ENCODE data around the gene ASIC4. TPM values are rescaled to one million over a fixed set of nuclear protein-coding genes. Genes with fewer than 3 reads are reported as not detected.

The ASIC4 gene
- total and polyA plus RNA-seq, 2 of the 8 experiments (the other 6 are each of a cell fraction or from before 2014, with no cell fraction given), result 0.12 to 0.22 TPM

GRCh38 chr2:219567791-219568361, 53.6 kb downstream of the ASIC4 start:
- 0 out of 2 replicates have a peak, but pooled peaks cover 2% of the 10 kb centered on the region for H3K79me1 ChIP-seq (ENCODE audit: low read depth, low read length)
- no peak overlapping the region for H2AFZ ChIP-seq (ENCODE audit: low read length)
- H3K4me2 ChIP-seq (ENCODE audit: insufficient read depth in 1 of 2, low read depth in 2 of 2, low read length in 2 of 2), result no peak overlapping the region
- peaks cover 8% of the 10 kb centered on the region; the same call in 1 of the 2 replicates for H3K23me2 ChIP-seq (ENCODE audit: low read depth, low read length)
- H2BK120ac ChIP-seq (replicated peaks; ENCODE audit: low read depth, low read length), result no peak overlapping the region
- FAIRE-seq, result no peak
- H4K91ac ChIP-seq (replicated peaks; ENCODE audit: insufficient read length, low read length), result peak overlapping the region; percentile 91
- H3K9me3 ChIP-seq (ENCODE audit: insufficient read depth in 2 of 2, low read depth in 1 of 2, low read length in 1 of 2), result peaks cover 0 to 8% of the 10 kb centered on the region in 2 experiments; a peak in 1 of 4 replicates
- H3K9ac ChIP-seq (replicated peaks in 1 of 4; ENCODE audit: extremely low read depth in 1 of 4, low read depth in 3 of 4, low read length in 3 of 4), result no peak overlapping the region
- H2BK20ac ChIP-seq (ENCODE audit: low read length), result 0 out of 2 replicates have a peak overlapping the region, but pooled peaks have one; percentile 72
- peaks cover 0 to 2% (median 0%) of the 10 kb centered on the region in 4 experiments; a peak in 1 of 7 replicates for H3K27me3 ChIP-seq (replicated peaks in 1 of 4; ENCODE audit: control insufficient read depth in 3 of 4, extremely low read depth in 1 of 4, insufficient read depth in 3 of 4, low read length in 3 of 4)
- H3K79me2 ChIP-seq (ENCODE audit: control insufficient read depth in 1 of 2, insufficient read depth in 2 of 2, low read length in 2 of 2), result peaks cover 0 to 11% of the 10 kb centered on the region in 2 experiments; a peak in 2 of 4 replicates
- H3K18ac ChIP-seq (ENCODE audit: extremely low read depth, low read length), result no peak overlapping the region
- H4K20me1 ChIP-seq (replicated peaks in 1 of 2; ENCODE audit: control insufficient read depth in 1 of 2, insufficient read depth in 2 of 2, low read length in 2 of 2), result no peaks in the 10 kb centered on the region
- no peak overlapping the region for H3K56ac ChIP-seq (replicated peaks; ENCODE audit: insufficient read length, low read depth, low read length)
- no peak overlapping the region for H3K14ac ChIP-seq (ENCODE audit: insufficient read length)
- H3K4me1 ChIP-seq (replicated peaks in 1 of 4; ENCODE audit: control insufficient read depth in 3 of 4, insufficient read depth in 4 of 4, low read length in 3 of 4), result peaks cover 6 to 50% (median 41%) of the 10 kb centered on the region in 4 experiments
- H3K23ac ChIP-seq (ENCODE audit: insufficient read length), result no peak overlapping the region
- WGBS, 2 experiments (ENCODE audit: extremely low coverage in 1 of 2, insufficient coverage in 1 of 2, insufficient read length in 1 of 2, insufficient replicate concordance in 2 of 2, low coverage in 1 of 2, low lambda C conversion rate in 2 of 2, missing lambda C conversion rate in 1 of 2), result 94% methylated on average over 35 of the region's 35 CpGs; no CpG with 5 or more reads in 1 of the 2 experiments
- no peak overlapping the region for H3K27ac ChIP-seq (ENCODE audit: low read depth, low read length)
- H2BK12ac ChIP-seq (ENCODE audit: low read depth, low read length), result peak overlapping the region; percentile 99
- H2AK5ac ChIP-seq (ENCODE audit: low read depth, low read length), result peak overlapping the region; percentile 88; the same call in 1 of the 2 replicates
- peak overlapping the region; percentile 82; the same call in 1 of the 2 replicates for H2BK5ac ChIP-seq (ENCODE audit: low read depth, low read length)
- peak overlapping the region; percentile 83; the same call in 1 of the 2 replicates for H2BK15ac ChIP-seq (ENCODE audit: low read length)
- H3K36me3 ChIP-seq (ENCODE audit: control insufficient read depth in 2 of 4, insufficient read depth in 4 of 4, low read length in 3 of 4), result peaks cover 0 to 51% (median 11%) of the 10 kb centered on the region in 4 experiments; a peak in 6 of 8 replicates
- H4K8ac ChIP-seq (ENCODE audit: extremely low read depth, insufficient read depth, low read length), result 0 out of 2 replicates have a peak overlapping the region, but pooled peaks have one; percentile 6
- H3K4ac ChIP-seq (replicated peaks; ENCODE audit: insufficient read length, low read depth, low read length), result peak overlapping the region; percentile 65
- DNase-seq (ENCODE audit: low read depth in 1 of 2, low spot score in 2 of 2), result no peak
- H4K5ac ChIP-seq (ENCODE audit: insufficient read length, low read depth, low read length), result no peak overlapping the region
- H3K4me3 ChIP-seq (ENCODE audit: extremely low read depth in 1 of 4, insufficient read depth in 2 of 4, low read depth in 3 of 4, low read length in 4 of 4), result no peak overlapping the region
- POLR2A ChIA-PET (ENCODE audit: partially characterized antibody), result interaction anchor here (0.6 to 18.6 kb wide), 8 partner anchors 5 to 122 kb away, joined by 3 to 293 read pairs (median 6); partner anchors contain the start of genes CHPF, INHA, OBSL1 and STK11IP
- CTCF ChIA-PET (ENCODE audit: partially characterized antibody), result interaction anchor here (0.9 to 19.7 kb wide), 7 partner anchors 10 to 59 kb away, joined by 3 to 293 read pairs (median 3); partner anchors contain the start of genes CHPF, SLC4A3 and TMEM198
- TF ChIP-seq ATF2 (IDR thresholded peaks at IDR 0.05; ENCODE audit: low read length) (no peak), SP1 (IDR thresholded peaks at IDR 0.05; ENCODE audit: low read depth, low read length) (no peak), NRF1 (IDR thresholded peaks at IDR 0.05; ENCODE audit: low read depth, low read length) (no peak), TEAD4 (IDR thresholded peaks at IDR 0.05; ENCODE audit: low read depth, low read length) (no peak), ATF3 (IDR thresholded peaks at IDR 0.05; ENCODE audit: insufficient read depth, low read depth, low read length) (no peak), BACH1 (IDR thresholded peaks at IDR 0.05; ENCODE audit: low read length) (no peak), CTBP2 (IDR thresholded peaks at IDR 0.05; ENCODE audit: borderline replicate concordance, insufficient read depth, insufficient read length, low read length) (no peak), SP2 (IDR thresholded peaks at IDR 0.05; ENCODE audit: low read length) (no peak), KDM4A (IDR thresholded peaks at IDR 0.05; ENCODE audit: low read depth, low read length, severe bottlenecking) (no peak)
